IMR-90 (cell line): ENCODE results near the gene PLCL2. TPM values are rescaled to one million over a fixed set of nuclear protein-coding genes. Genes with fewer than 3 reads are reported as not detected.

Experiments used
- ATAC-seq: fragments of 200-7000 bp; cut with Tn5 transposase; 2 replicates; pipeline ENCODE4 v1.9.1; 2020; ENCODE audit warnings: low read depth, mild to moderate bottlenecking, moderate library complexity
- BruUV-seq: library from RNA; stranded (reverse); fragments of 400-500 nt; replicated peaks from 2 replicates; lab custom pipeline; 2021; lab: Mats Ljungman, UMichigan
- CTCF ChIA-PET: fragments of 300-600 bp; formaldehyde crosslinking; extraction: SDS; loops from one replicate; lab custom pipeline; 2021; ENCODE audit warnings: antibody characterized with exemption; lab: Yijun Ruan, JAX
- POLR2A ChIA-PET: fragments of 300-600 bp; sonication (Branson Sonifier 250); formaldehyde crosslinking; loops from one replicate; lab custom pipeline; 2022; ENCODE audit warnings: antibody characterized with exemption; ENCODE audit not compliant: unreplicated experiment; lab: Charles Lee
- DNase-seq: peaks from one replicate; pipeline ENCODE4 v3.0.0; 2013
- H2AFZ ChIP-seq: replicated peaks from 2 replicates; pipeline ENCODE3; 2013; ENCODE audit warnings: low read length, mild to moderate bottlenecking; ENCODE audit not compliant: poor library complexity
- H2AK5ac ChIP-seq: 2 replicates; pipeline ENCODE4 v1.6.1; 2013; ENCODE audit warnings: low read depth, low read length, inconsistent platforms
- H2AK9ac ChIP-seq: replicated peaks from 2 replicates; pipeline ENCODE3; 2013; ENCODE audit warnings: mild to moderate bottlenecking, low read depth, low read length, moderate library complexity; ENCODE audit not compliant: poor library complexity
- H2BK120ac ChIP-seq: 2 replicates; pipeline ENCODE4 v1.6.1; 2013; ENCODE audit warnings: low read depth, low read length, inconsistent platforms
- H2BK15ac ChIP-seq: 3 replicates; pipeline ENCODE4 v1.6.1; 2013; ENCODE audit warnings: low read depth, low read length, inconsistent platforms
- H2BK20ac ChIP-seq: 2 replicates; pipeline ENCODE4 v1.6.1; 2013; ENCODE audit warnings: low read depth, mild to moderate bottlenecking, inconsistent platforms, low read length, moderate library complexity
- H2BK5ac ChIP-seq: 2 replicates; pipeline ENCODE4 v1.6.1; 2013; ENCODE audit warnings: mild to moderate bottlenecking, low read depth, low read length, inconsistent platforms; ENCODE audit not compliant: poor library complexity, severe bottlenecking
- H3K14ac ChIP-seq: replicated peaks from 2 replicates; pipeline ENCODE4 v1.6.1; 2013; ENCODE audit warnings: low read depth, low read length, inconsistent platforms
- H3K18ac ChIP-seq: 2 replicates; pipeline ENCODE4 v1.6.1; 2013; ENCODE audit warnings: low read depth, low read length, control low read depth
- H3K23ac ChIP-seq: 2 replicates; pipeline ENCODE4 v1.6.1; 2013; ENCODE audit warnings: low read depth, low read length, inconsistent platforms
- H3K27ac ChIP-seq: 2 replicates; pipeline ENCODE4 v1.5.1; 2013; ENCODE audit warnings: mild to moderate bottlenecking, control low read depth, low read length; ENCODE audit not compliant: insufficient read depth
- H3K27me3 ChIP-seq: 2 replicates; pipeline ENCODE4 v1.6.1; 2013; ENCODE audit warnings: low read length; ENCODE audit not compliant: control insufficient read depth, insufficient read depth
- H3K36me3 ChIP-seq: 2 replicates; pipeline ENCODE4 v1.6.1; 2013; ENCODE audit warnings: low read length, mixed read lengths; ENCODE audit not compliant: control insufficient read depth, insufficient read depth
- H3K4ac ChIP-seq: 2 replicates; pipeline ENCODE4 v1.6.1; 2013; ENCODE audit warnings: low read depth, low read length, inconsistent platforms
- H3K4me1 ChIP-seq: 2 replicates; pipeline ENCODE4 v1.6.1; 2013; ENCODE audit warnings: low read length, mixed read lengths; ENCODE audit not compliant: control insufficient read depth, insufficient read depth
- H3K4me2 ChIP-seq: 2 replicates; pipeline ENCODE4 v1.6.1; 2013; ENCODE audit warnings: low read depth, mild to moderate bottlenecking, control low read depth, low read length, moderate library complexity
- H3K4me3 ChIP-seq: 2 replicates; pipeline ENCODE4 v1.5.1; 2013; ENCODE audit warnings: low read depth, mild to moderate bottlenecking, control low read depth, low read length, moderate library complexity; ENCODE audit not compliant: insufficient read depth
- H3K56ac ChIP-seq: 2 replicates; pipeline ENCODE4 v1.6.1; 2013; ENCODE audit warnings: low read length, inconsistent platforms; ENCODE audit not compliant: insufficient read depth; ENCODE audit errors: extremely low read depth
- H3K79me1 ChIP-seq, 2 experiments: 2 replicates each; pipeline ENCODE4 v1.6.1; 2013; ENCODE audit warnings: low read length in 2 of 2, inconsistent platforms in 1 of 2, low read depth in 1 of 2
- H3K9ac ChIP-seq: 2 replicates; pipeline ENCODE4 v1.6.1; 2013; ENCODE audit warnings: low read depth, low read length, control low read depth
- H3K9me1 ChIP-seq: 2 replicates; pipeline ENCODE4 v1.6.1; 2013; ENCODE audit warnings: low read length, inconsistent platforms; ENCODE audit not compliant: insufficient read depth
- H3K9me3 ChIP-seq: 2 replicates; pipeline ENCODE4 v1.6.1; 2013; ENCODE audit warnings: low read length; ENCODE audit not compliant: control insufficient read depth, insufficient read depth
- H4K20me1 ChIP-seq: 2 replicates; pipeline ENCODE4 v1.6.1; 2013; ENCODE audit warnings: low read length, inconsistent platforms; ENCODE audit not compliant: insufficient read depth
- H4K5ac ChIP-seq: 2 replicates; pipeline ENCODE4 v1.6.1; 2013; ENCODE audit warnings: mild to moderate bottlenecking, low read depth, low read length, control low read depth
- H4K8ac ChIP-seq, 2 experiments: 2 replicates each; pipeline ENCODE4 v1.6.1; 2013; ENCODE audit warnings: low read depth in 2 of 2, low read length in 2 of 2, control low read depth in 1 of 2, inconsistent platforms in 1 of 2
- H4K91ac ChIP-seq: 2 replicates; pipeline ENCODE4 v1.6.1; 2013; ENCODE audit warnings: low read depth, low read length, inconsistent platforms; ENCODE audit not compliant: insufficient read depth
- CHD1 ChIP-seq: IDR thresholded peaks from 2 replicates; pipeline ENCODE4 v1.6.1; 2012; ENCODE audit warnings: low read depth, low read length, improper control_type of control experiment
- FOS ChIP-seq: fragments of 150-350 bp; IDR thresholded peaks from 2 replicates; pipeline ENCODE4 v1.6.1; 2016; ENCODE audit warnings: low read depth, low read length
- MAFK ChIP-seq: IDR thresholded peaks from 2 replicates; pipeline ENCODE4 v1.6.1; 2012; ENCODE audit warnings: low read depth, low read length, improper control_type of control experiment
- MAZ ChIP-seq: IDR thresholded peaks from 2 replicates; pipeline ENCODE4 v1.6.1; 2012; ENCODE audit warnings: low read depth, mild to moderate bottlenecking, low read length, improper control_type of control experiment, moderate library complexity, borderline replicate concordance
- USF2 ChIP-seq: fragments of 150-350 bp; IDR thresholded peaks from 2 replicates; pipeline ENCODE4 v1.6.1; 2017; ENCODE audit warnings: mild to moderate bottlenecking, antibody characterized with exemption, low read length, low read depth
- WGBS, 2 experiments: methylation state at CpG; one replicate each; pipeline versions ENCODE4 v1.1.5 to v1.1.7; 2013; ENCODE audit warnings: missing lambda C conversion rate in 2 of 2; ENCODE audit not compliant: insufficient read length in 1 of 2; ENCODE audit errors: extremely low coverage in 2 of 2; 5-methylcytosine and 5-hydroxymethylcytosine counted together
- dilution Hi-C: fragments of 300-500 bp; cut with HindIII; formaldehyde crosslinking; loops from one replicate; pipeline ENCODE4 v1.14.3; 2018; ENCODE audit warnings: low sequenced_read_pairs; ENCODE audit not compliant: unreplicated experiment
- in situ Hi-C: fragments of 300-500 bp; cut with MboI; formaldehyde crosslinking; loops from 3 replicates; pipeline ENCODE4 v1.14.3; 2019; ENCODE audit warnings: low sequenced_read_pairs, inconsistent platforms, mixed read lengths
- intact Hi-C: fragments of 100-400 bp; cut with micrococcal nuclease; formaldehyde crosslinking; loops from 2 replicates; pipeline ENCODE4 v1.10.0; 2022
- polyA plus RNA-seq, 3 experiments: library from polyadenylated mRNA; depleted of rRNA; stranded (reverse); fragments of >200 nt; gene quantifications; 2 replicates each; pipeline ENCODE4 v1.2.3, GENCODE V29; 2012; ENCODE audit warnings: low replicate concordance in 1 of 3
- total RNA-seq: library from RNA; depleted of rRNA; stranded (reverse); fragments of >200 nt; gene quantifications from 2 replicates; pipeline ENCODE4 v1.2.3, GENCODE V29; 2012
- TF ChIP-seq, protein P1 (sequence below): conservative IDR thresholded peaks from 2 replicates; pipeline ENCODE4 v1.5.1; 2012; ENCODE audit warnings: mild to moderate bottlenecking, low read depth, low read length, improper control_type of control experiment

Gene PLCL2
- total and polyA plus RNA-seq, 2 of the 4 experiments (the other 2 are of a cell fraction) = 0.92 to 3.8 TPM

DNA sequence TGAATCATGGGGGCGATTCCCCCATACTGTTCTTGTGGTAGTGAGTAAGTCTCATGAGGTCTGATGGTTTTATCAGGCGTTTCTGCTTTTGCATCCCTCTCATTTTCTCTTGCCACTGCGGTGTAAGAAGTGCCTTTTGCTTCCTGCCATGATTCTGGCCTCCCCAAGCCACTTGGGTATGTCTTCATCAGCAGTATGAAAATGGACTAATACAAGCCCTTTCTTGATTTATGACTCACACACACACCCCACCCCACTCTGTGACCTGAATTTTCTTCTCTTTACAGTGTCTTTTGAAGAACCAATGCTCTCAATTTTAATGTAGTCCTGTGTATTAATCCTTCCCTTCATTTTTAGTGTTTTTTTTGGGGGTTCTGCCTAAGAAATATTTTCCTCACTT lies 244.8 kb downstream of the PLCL2 start:
- DNase-seq (no peak), ATAC-seq (no peak)
- Histone ChIP-seq H3K9me3 (no peaks in the 10 kb centered on the region), H3K36me3 (no peaks in the 10 kb centered on the region), H3K27ac (no peak overlapping the region), H3K4ac (no peak overlapping the region), H3K9me1 (no peaks in the 10 kb centered on the region), H3K4me2 (no peak overlapping the region), H2AFZ (no peak overlapping the region), H4K5ac (no peak overlapping the region), H2BK20ac (no peak overlapping the region), H3K18ac (no peak overlapping the region), H2AK5ac (no peak overlapping the region), H3K27me3 (no peaks in the 10 kb centered on the region), H3K14ac (no peak overlapping the region), H4K8ac (no peak overlapping the region), H2BK15ac (no peak overlapping the region), H2BK5ac (no peak overlapping the region), H4K91ac (no peak overlapping the region), H2BK120ac (no peak overlapping the region), H3K4me1 (no peaks in the 10 kb centered on the region), H2AK9ac (no peak overlapping the region), H3K9ac (no peak overlapping the region), H3K4me3 (no peak overlapping the region), H3K23ac (no peak overlapping the region), H3K79me1 (no peaks in the 10 kb centered on the region), H3K56ac (no peak overlapping the region), H4K20me1 (no peaks in the 10 kb centered on the region)
- 67% methylated on average over 1 of the region's 3 CpGs; no CpG with 5 or more reads in 1 of the 2 experiments for WGBS, 2 experiments
- in situ Hi-C loops = no loop called here
- dilution Hi-C loops = no loop called here
- BruUV-seq = no TSS peak
- ChIA-PET CTCF (no interaction called here), POLR2A (no interaction called here)
- TF ChIP-seq, protein P1, sequence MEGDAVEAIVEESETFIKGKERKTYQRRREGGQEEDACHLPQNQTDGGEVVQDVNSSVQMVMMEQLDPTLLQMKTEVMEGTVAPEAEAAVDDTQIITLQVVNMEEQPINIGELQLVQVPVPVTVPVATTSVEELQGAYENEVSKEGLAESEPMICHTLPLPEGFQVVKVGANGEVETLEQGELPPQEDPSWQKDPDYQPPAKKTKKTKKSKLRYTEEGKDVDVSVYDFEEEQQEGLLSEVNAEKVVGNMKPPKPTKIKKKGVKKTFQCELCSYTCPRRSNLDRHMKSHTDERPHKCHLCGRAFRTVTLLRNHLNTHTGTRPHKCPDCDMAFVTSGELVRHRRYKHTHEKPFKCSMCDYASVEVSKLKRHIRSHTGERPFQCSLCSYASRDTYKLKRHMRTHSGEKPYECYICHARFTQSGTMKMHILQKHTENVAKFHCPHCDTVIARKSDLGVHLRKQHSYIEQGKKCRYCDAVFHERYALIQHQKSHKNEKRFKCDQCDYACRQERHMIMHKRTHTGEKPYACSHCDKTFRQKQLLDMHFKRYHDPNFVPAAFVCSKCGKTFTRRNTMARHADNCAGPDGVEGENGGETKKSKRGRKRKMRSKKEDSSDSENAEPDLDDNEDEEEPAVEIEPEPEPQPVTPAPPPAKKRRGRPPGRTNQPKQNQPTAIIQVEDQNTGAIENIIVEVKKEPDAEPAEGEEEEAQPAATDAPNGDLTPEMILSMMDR = no peak
- TF ChIP-seq USF2 (no peak), CHD1 (no peak), MAZ (no peak), FOS (no peak), MAFK (no peak)
- intact Hi-C loops = no loop called here
